ENCODE results near the gene CCNI. TPM values are rescaled to one million over a fixed set of nuclear protein-coding genes. Genes with fewer than 3 reads are reported as not detected.

The CCNI gene
- total RNA-seq, 1 experiment from 2014 or later = 208 TPM

- H3K9me2 ChIP-seq (ENCODE audit: insufficient read depth) = no peaks in the 10 kb centered on the region
- CTCF ChIA-PET = interaction anchor here (1.4 to 3.3 kb wide), 2 partner anchors 9 to 160 kb away, joined by 6 to 16 read pairs; no protein-coding TSS in a partner anchor
- H4K20me1 ChIP-seq (ENCODE audit: insufficient read depth) = no peaks in the 10 kb centered on the region
- no peak overlapping the region for H2AFZ ChIP-seq (ENCODE audit: low read depth, low read length, poor library complexity, severe bottlenecking)
- no peak overlapping the region for H3K4me3 ChIP-seq (replicated peaks in 1 of 2; ENCODE audit: low read depth in 1 of 2, low read length in 2 of 2)
- no peak overlapping the region for H3K4me2 ChIP-seq (ENCODE audit: low read length)
- TF ChIP-seq POLR2AphosphoS5 (IDR thresholded peaks at IDR 0.05; ENCODE audit: low read depth, low read length) (no peak), ZNF274 (IDR thresholded peaks at IDR 0.05; ENCODE audit: low read depth, low read length) (no peak), REST (IDR thresholded peaks at IDR 0.05; ENCODE audit: low read depth) (no peak), FOSL1 (IDR thresholded peaks at IDR 0.05; ENCODE audit: low read depth) (no peak), EGR1 (IDR thresholded peaks at IDR 0.05; ENCODE audit: low read depth) (no peak)
- no TSS peak for BruUV-seq (replicated peaks)
- H3K79me2 ChIP-seq (ENCODE audit: insufficient read depth, low read length) = no peaks in the 10 kb centered on the region
- intact Hi-C loops (cut with micrococcal nuclease) = loop anchor here (1.0 to 5.0 kb wide), 3 partner anchors 160 to 611 kb away; no protein-coding TSS in a partner anchor
- ATAC-seq = no peak
- no peak overlapping the region for H3K27ac ChIP-seq (ENCODE audit: low read depth, low read length)
- DNase-seq (ENCODE audit: low read depth, low spot score) = no peak
- RAD21 ChIA-PET (ENCODE audit: low non-redundant PET in 1 of 2, low total read pairs in 2 of 2, uncharacterized antibody in 2 of 2, unreplicated experiment in 2 of 2) = no interaction called here
- no peaks in the 10 kb centered on the region for H3K9me3 ChIP-seq (ENCODE audit: control insufficient read depth in 1 of 2, insufficient read depth in 1 of 2, low read depth in 1 of 2, low read length in 2 of 2)
- no peaks in the 10 kb centered on the region for H3K27me3 ChIP-seq (ENCODE audit: insufficient read depth, low read length)
- POLR2A ChIA-PET = no interaction called here
- peaks cover 9 to 15% of the 10 kb centered on the region in 2 experiments; a peak in 3 of 4 replicates for H3K36me3 ChIP-seq (ENCODE audit: control insufficient read depth in 1 of 2, insufficient read depth in 2 of 2, low read length in 2 of 2)
- H3K9ac ChIP-seq (ENCODE audit: low read length) = no peak overlapping the region
- no peaks in the 10 kb centered on the region for H3K4me1 ChIP-seq (ENCODE audit: control insufficient read depth in 1 of 2, insufficient read depth in 2 of 2, low read length in 2 of 2)
These were observed 32.2 kb downstream of the CCNI start for GRCh38 chr4:77043507-77044136.
